Bronchus fibroblast of lung (primary cell): ENCODE measurements around the gene HOXC9. TPM values are rescaled to one million over a fixed set of nuclear protein-coding genes. Genes with fewer than 3 reads are reported as not detected.

Source experiments
- total RNA-seq: library from RNA; depleted of rRNA; stranded (reverse); fragments of >200 nt; gene quantifications from 2 replicates; pipeline ENCODE4 v1.2.3, GENCODE V29; 2015

Gene HOXC9
- total RNA-seq: 0.15 TPM in 1 of 2 replicates, not detected in the other

GRCh38 chr12:54000116-54001114, at the start of gene HOXC9:
Gene HOXC9 (plus strand): TSS chr12:54000161. CDS start chr12:54000189, 28 bp downstream.

GRCh38 chr12:53954694-53955035, 45.3 kb upstream of the HOXC9 start, which contains the start of gene HOXC12:
Gene HOXC12 (plus strand): TSS chr12:53954903. CDS start chr12:53954930, 27 bp downstream.

GRCh38 chr12:53972722-53973235, 27.2 kb upstream of the HOXC9 start, which contains the start of gene HOXC11:
Gene HOXC11 (plus strand): TSS chr12:53973126. CDS start chr12:53973242, 116 bp downstream.

GRCh38 chr12:53974084-53975063, 25.6 kb upstream of the HOXC9 start, which contains the start of gene HOTAIR:
Gene HOTAIR (minus strand): TSS chr12:53974954.

GRCh38 chr12:53984901-53985691, 14.9 kb upstream of the HOXC9 start, which contains the start of gene HOXC10:
Gene HOXC10 (plus strand): TSS chr12:53985146. CDS start chr12:53985260, 114 bp downstream.

GRCh38 chr12:54028314-54029201, 28.6 kb downstream of the HOXC9 start, which contains the start of gene HOXC6:
Gene HOXC6 (plus strand): TSS chr12:54028440. CDS start chr12:54028522, 82 bp downstream.

GRCh38 chr12:54032627-54033100, 32.7 kb downstream of the HOXC9 start, which contains the start of gene HOXC5:
Gene HOXC5 (plus strand): TSS chr12:54033050. CDS start chr12:54033123, 73 bp downstream.

Other genes with a start within 250 kb of the HOXC9 start
- not detected in 2 replicates for gene CISTR, start 248.2 kb upstream of the HOXC9 start, total RNA-seq
- gene HOXC13, start 61.3 kb upstream of the HOXC9 start, total RNA-seq: under 0.01 TPM in 1 of 2 replicates, not detected in the other
- gene HOXC12, start 45.3 kb upstream of the HOXC9 start, total RNA-seq: not detected in 2 replicates
- not detected in 2 replicates for gene HOXC11, start 27.0 kb upstream of the HOXC9 start, total RNA-seq
- not detected in 2 replicates for gene HOTAIR, start 25.2 kb upstream of the HOXC9 start, total RNA-seq
- not detected in 2 replicates for gene HOXC10, start 15.0 kb upstream of the HOXC9 start, total RNA-seq
- gene HOXC8, start 8.8 kb downstream of the HOXC9 start, total RNA-seq: under 0.01 TPM in 2 replicates
- 0.17 and 0.89 TPM in 2 replicates for gene HOXC6, start 28.3 kb downstream of the HOXC9 start, total RNA-seq
- gene HOXC5, start 32.9 kb downstream of the HOXC9 start, total RNA-seq: 0.74 and 1.5 TPM in 2 replicates
- 1.6 and 2.0 TPM in 2 replicates for gene HOXC4, start 53.7 kb downstream of the HOXC9 start, total RNA-seq
- gene SMUG1, start 188.8 kb downstream of the HOXC9 start, total RNA-seq: 45.9 and 50.4 TPM in 2 replicates